ENCODE results near the gene TNFRSF1A.

DNA sequence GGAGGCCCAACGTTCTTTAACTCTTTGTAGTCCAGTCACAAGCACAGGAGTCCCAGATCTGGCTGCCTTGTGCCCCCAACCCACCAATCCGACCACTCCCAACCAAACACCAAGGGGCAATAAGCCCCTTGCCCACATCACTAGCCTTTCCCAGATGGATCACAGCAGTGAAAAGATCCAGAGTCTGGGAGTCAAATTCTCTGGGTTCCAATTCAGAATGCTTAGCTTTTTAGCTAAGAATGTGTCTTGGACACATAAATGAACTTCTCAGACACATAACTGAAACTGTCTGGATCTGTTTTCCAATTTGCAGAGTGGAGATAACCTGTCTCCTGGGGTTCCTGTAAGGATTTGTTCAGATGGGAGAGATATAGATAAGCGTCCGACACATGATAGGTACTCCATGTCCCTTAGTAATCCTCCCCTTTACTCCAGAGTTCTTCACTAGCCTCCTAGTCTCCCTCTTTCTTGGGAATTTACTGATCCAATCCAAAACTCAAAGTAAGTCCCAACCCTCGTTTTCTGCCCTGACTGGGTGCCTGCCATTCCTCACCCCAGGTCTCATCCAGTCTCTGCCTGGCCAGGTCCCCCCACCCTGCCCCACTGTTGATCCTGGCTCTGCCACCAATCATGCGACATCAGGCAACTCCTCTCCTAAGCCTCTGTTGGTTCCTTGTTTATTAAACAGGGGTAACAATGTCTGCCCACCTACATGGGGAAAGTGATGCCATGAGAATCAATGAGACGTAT is 439 bp upstream of the TNFRSF1A start:
- TF ChIP-seq MAZ (CRISPR knock-in tag; conservative IDR thresholded peaks at IDR 0.05 in 1 of 2, IDR thresholded peaks at IDR 0.05 in 1 of 2), result no peak
- TF ChIP-seq OTX1 (CRISPR knock-in tag; IDR thresholded peaks at IDR 0.05), result no peak
- TF ChIP-seq, protein P1, sequence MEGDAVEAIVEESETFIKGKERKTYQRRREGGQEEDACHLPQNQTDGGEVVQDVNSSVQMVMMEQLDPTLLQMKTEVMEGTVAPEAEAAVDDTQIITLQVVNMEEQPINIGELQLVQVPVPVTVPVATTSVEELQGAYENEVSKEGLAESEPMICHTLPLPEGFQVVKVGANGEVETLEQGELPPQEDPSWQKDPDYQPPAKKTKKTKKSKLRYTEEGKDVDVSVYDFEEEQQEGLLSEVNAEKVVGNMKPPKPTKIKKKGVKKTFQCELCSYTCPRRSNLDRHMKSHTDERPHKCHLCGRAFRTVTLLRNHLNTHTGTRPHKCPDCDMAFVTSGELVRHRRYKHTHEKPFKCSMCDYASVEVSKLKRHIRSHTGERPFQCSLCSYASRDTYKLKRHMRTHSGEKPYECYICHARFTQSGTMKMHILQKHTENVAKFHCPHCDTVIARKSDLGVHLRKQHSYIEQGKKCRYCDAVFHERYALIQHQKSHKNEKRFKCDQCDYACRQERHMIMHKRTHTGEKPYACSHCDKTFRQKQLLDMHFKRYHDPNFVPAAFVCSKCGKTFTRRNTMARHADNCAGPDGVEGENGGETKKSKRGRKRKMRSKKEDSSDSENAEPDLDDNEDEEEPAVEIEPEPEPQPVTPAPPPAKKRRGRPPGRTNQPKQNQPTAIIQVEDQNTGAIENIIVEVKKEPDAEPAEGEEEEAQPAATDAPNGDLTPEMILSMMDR (IDR thresholded peaks at IDR 0.05 in 2 of 3, conservative IDR thresholded peaks at IDR 0.05 in 1 of 3; ENCODE audit: insufficient read depth in 2 of 3, low read depth in 1 of 3, low read length in 3 of 3), result no peak
- TF ChIP-seq YY1 (IDR thresholded peaks at IDR 0.05; ENCODE audit: borderline replicate concordance in 1 of 3, control insufficient read depth in 1 of 3, extremely low read depth in 1 of 3, insufficient read depth in 3 of 3, insufficient read length in 1 of 3, insufficient replicate concordance in 2 of 3, low read depth in 1 of 3, low read length in 2 of 3), result no peak
- TF ChIP-seq, protein P2, sequence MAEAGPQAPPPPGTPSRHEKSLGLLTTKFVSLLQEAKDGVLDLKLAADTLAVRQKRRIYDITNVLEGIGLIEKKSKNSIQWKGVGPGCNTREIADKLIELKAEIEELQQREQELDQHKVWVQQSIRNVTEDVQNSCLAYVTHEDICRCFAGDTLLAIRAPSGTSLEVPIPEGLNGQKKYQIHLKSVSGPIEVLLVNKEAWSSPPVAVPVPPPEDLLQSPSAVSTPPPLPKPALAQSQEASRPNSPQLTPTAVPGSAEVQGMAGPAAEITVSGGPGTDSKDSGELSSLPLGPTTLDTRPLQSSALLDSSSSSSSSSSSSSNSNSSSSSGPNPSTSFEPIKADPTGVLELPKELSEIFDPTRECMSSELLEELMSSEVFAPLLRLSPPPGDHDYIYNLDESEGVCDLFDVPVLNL (CRISPR knock-in tag; IDR thresholded peaks at IDR 0.05; ENCODE audit: low read depth), result no peak
- TF ChIP-seq EZH2 (IDR thresholded peaks at IDR 0.05; ENCODE audit: borderline replicate concordance, low read depth, low read length), result no peak
- TF ChIP-seq, protein P3, sequence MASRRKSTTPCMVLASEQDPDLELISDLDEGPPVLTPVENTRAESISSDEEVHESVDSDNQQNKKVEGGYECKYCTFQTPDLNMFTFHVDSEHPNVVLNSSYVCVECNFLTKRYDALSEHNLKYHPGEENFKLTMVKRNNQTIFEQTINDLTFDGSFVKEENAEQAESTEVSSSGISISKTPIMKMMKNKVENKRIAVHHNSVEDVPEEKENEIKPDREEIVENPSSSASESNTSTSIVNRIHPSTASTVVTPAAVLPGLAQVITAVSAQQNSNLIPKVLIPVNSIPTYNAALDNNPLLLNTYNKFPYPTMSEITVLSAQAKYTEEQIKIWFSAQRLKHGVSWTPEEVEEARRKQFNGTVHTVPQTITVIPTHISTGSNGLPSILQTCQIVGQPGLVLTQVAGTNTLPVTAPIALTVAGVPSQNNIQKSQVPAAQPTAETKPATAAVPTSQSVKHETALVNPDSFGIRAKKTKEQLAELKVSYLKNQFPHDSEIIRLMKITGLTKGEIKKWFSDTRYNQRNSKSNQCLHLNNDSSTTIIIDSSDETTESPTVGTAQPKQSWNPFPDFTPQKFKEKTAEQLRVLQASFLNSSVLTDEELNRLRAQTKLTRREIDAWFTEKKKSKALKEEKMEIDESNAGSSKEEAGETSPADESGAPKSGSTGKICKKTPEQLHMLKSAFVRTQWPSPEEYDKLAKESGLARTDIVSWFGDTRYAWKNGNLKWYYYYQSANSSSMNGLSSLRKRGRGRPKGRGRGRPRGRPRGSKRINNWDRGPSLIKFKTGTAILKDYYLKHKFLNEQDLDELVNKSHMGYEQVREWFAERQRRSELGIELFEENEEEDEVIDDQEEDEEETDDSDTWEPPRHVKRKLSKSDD (conservative IDR thresholded peaks at IDR 0.05; ENCODE audit: low read length), result no peak
- TF ChIP-seq NFRKB (IDR thresholded peaks at IDR 0.05; ENCODE audit: low read depth), result no peak
- no peak for TF ChIP-seq SRSF1 (IDR thresholded peaks at IDR 0.05; ENCODE audit: low read depth, low read length)
- no peak for TF ChIP-seq TCF3 (CRISPR knock-in tag; IDR thresholded peaks at IDR 0.05)

Measured in K562 (cell line).